ENCODE measurements around the gene D2HGDH. TPM values are rescaled to one million over a fixed set of nuclear protein-coding genes. Genes with fewer than 3 reads are reported as not detected.

The D2HGDH gene
- total and polyA plus RNA-seq, 2 donors: 6.4 to 51.0 TPM

GRCh38 chr2:241721852-241722251 lies 12.6 kb upstream of the D2HGDH start:
- no peak overlapping the region for H3K27ac ChIP-seq (ENCODE audit: low read depth in 1 of 2, low read length in 1 of 2)
- H3K36me3 ChIP-seq (ENCODE audit: control insufficient read depth in 2 of 2, insufficient read depth in 2 of 2, low read length in 1 of 2): peaks cover 76 to 88% of the 10 kb centered on the region in 2 donors
- 98% methylated on average over 12 of the region's 12 CpGs for WGBS
- H3K27me3 ChIP-seq (ENCODE audit: control insufficient read depth in 2 of 2, insufficient read depth in 1 of 2, low read length in 1 of 2): no peaks in the 10 kb centered on the region
- peaks cover 27 to 44% of the 10 kb centered on the region in 2 donors for H3K9me3 ChIP-seq (ENCODE audit: control insufficient read depth in 2 of 2, insufficient read depth in 1 of 2, low read length in 1 of 2)
- H3K4me1 ChIP-seq (ENCODE audit: control insufficient read depth in 2 of 2, insufficient read depth in 2 of 2, low read length in 2 of 2): no peaks in the 10 kb centered on the region
- DNase-seq (ENCODE audit: low read depth in 6 of 9, low spot score in 9 of 9): no peak
- H3K4me3 ChIP-seq (ENCODE audit: low read length in 2 of 2): no peak overlapping the region

DNA sequence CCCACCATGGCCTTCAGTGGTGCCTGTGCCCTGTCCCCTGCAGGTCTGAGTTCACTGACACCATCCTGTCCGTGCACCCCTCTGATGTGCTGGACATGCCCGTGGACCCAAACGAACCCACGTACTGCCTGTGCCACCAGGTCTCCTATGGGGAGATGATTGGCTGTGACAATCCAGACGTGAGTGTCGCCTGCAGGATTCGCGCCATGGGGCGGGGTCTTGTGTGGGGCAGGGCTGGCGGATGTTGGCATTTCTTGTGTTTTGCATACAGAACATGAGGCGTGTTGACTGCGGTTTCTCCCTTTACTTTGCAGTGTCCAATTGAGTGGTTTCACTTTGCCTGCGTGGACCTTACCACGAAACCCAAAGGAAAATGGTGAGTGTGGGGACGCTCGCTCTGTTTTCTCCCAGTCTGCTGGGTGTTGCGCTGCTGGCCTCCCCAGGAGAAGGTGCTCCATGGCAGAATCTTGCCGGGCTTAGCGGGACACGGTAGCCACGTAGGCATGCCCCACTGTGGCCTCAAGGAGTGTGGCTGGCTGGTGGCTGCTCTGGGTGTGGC lies 11.5 kb upstream of the D2HGDH start:
- peaks cover 72 to 82% of the 10 kb centered on the region in 2 donors for H3K36me3 ChIP-seq (ENCODE audit: control insufficient read depth in 2 of 2, insufficient read depth in 2 of 2, low read length in 1 of 2)
- no peak overlapping the region for H3K27ac ChIP-seq (ENCODE audit: low read depth in 1 of 2, low read length in 1 of 2)
- H3K4me1 ChIP-seq (ENCODE audit: control insufficient read depth in 2 of 2, insufficient read depth in 2 of 2, low read length in 2 of 2): no peaks in the 10 kb centered on the region
- H3K4me3 ChIP-seq (ENCODE audit: low read length in 2 of 2): no peak overlapping the region
- DNase-seq (ENCODE audit: low read depth in 6 of 9, low spot score in 9 of 9): no peak
- H3K27me3 ChIP-seq (ENCODE audit: control insufficient read depth in 2 of 2, insufficient read depth in 1 of 2, low read length in 1 of 2): no peaks in the 10 kb centered on the region
- peaks cover 27 to 44% of the 10 kb centered on the region in 2 donors for H3K9me3 ChIP-seq (ENCODE audit: control insufficient read depth in 2 of 2, insufficient read depth in 1 of 2, low read length in 1 of 2)
- 96% methylated on average over 21 of the region's 21 CpGs for WGBS

GRCh38 chr2:241724259-241724974 lies 10.0 kb upstream of the D2HGDH start:
- Histone ChIP-seq H3K36me3 (ENCODE audit: control insufficient read depth in 2 of 2, insufficient read depth in 2 of 2, low read length in 1 of 2) (peaks cover 63 to 68% of the 10 kb centered on the region in 2 donors), H3K9me3 (ENCODE audit: control insufficient read depth in 2 of 2, insufficient read depth in 1 of 2, low read length in 1 of 2) (peaks cover 27 to 44% of the 10 kb centered on the region in 2 donors), H3K27ac (ENCODE audit: low read depth in 1 of 2, low read length in 1 of 2) (no peak overlapping the region), H3K27me3 (ENCODE audit: control insufficient read depth in 2 of 2, insufficient read depth in 1 of 2, low read length in 1 of 2) (no peaks in the 10 kb centered on the region), H3K4me3 (ENCODE audit: low read length in 2 of 2) (no peak overlapping the region), H3K4me1 (ENCODE audit: control insufficient read depth in 2 of 2, insufficient read depth in 2 of 2, low read length in 2 of 2) (no peaks in the 10 kb centered on the region)
- 98% methylated on average over 41 of the region's 41 CpGs for WGBS
- no peak for DNase-seq (ENCODE audit: low read depth in 6 of 9, low spot score in 9 of 9)

- H3K36me3 ChIP-seq (ENCODE audit: control insufficient read depth in 2 of 2, insufficient read depth in 2 of 2, low read length in 1 of 2): peaks cover 55 to 60% of the 10 kb centered on the region in 2 donors
- H3K27ac ChIP-seq (ENCODE audit: low read depth in 1 of 2, low read length in 1 of 2): no peak overlapping the region
- peaks cover 27 to 40% of the 10 kb centered on the region in 2 donors for H3K9me3 ChIP-seq (ENCODE audit: control insufficient read depth in 2 of 2, insufficient read depth in 1 of 2, low read length in 1 of 2)
- no peak overlapping the region for H3K4me3 ChIP-seq (ENCODE audit: low read length in 2 of 2)
- no peak for DNase-seq (ENCODE audit: low read depth in 6 of 9, low spot score in 9 of 9)
- 98% methylated on average over 76 of the region's 76 CpGs for WGBS
- H3K4me1 ChIP-seq (ENCODE audit: control insufficient read depth in 2 of 2, insufficient read depth in 2 of 2, low read length in 2 of 2): no peaks in the 10 kb centered on the region
- H3K27me3 ChIP-seq (ENCODE audit: control insufficient read depth in 2 of 2, insufficient read depth in 1 of 2, low read length in 1 of 2): no peaks in the 10 kb centered on the region
Observed at GRCh38 chr2:241724975-241725870, 9.2 kb upstream of the D2HGDH start.

- no peak overlapping the region for H3K27ac ChIP-seq (ENCODE audit: low read depth in 1 of 2, low read length in 1 of 2)
- peaks cover 0 to 7% of the 10 kb centered on the region in 2 donors for H3K4me1 ChIP-seq (ENCODE audit: control insufficient read depth in 2 of 2, insufficient read depth in 2 of 2, low read length in 2 of 2)
- no peak overlapping the region for H3K4me3 ChIP-seq (ENCODE audit: low read length in 2 of 2)
- H3K36me3 ChIP-seq (ENCODE audit: control insufficient read depth in 2 of 2, insufficient read depth in 2 of 2, low read length in 1 of 2): peaks cover 42 to 48% of the 10 kb centered on the region in 2 donors
- DNase-seq (ENCODE audit: low read depth in 6 of 9, low spot score in 9 of 9): no peak
- WGBS: 97% methylated on average over 16 of the region's 16 CpGs
- peaks cover 19 to 29% of the 10 kb centered on the region in 2 donors for H3K9me3 ChIP-seq (ENCODE audit: control insufficient read depth in 2 of 2, insufficient read depth in 1 of 2, low read length in 1 of 2)
- H3K27me3 ChIP-seq (ENCODE audit: control insufficient read depth in 2 of 2, insufficient read depth in 1 of 2, low read length in 1 of 2): no peaks in the 10 kb centered on the region
Observed at GRCh38 chr2:241726459-241726858, 8.0 kb upstream of the D2HGDH start.

DNA sequence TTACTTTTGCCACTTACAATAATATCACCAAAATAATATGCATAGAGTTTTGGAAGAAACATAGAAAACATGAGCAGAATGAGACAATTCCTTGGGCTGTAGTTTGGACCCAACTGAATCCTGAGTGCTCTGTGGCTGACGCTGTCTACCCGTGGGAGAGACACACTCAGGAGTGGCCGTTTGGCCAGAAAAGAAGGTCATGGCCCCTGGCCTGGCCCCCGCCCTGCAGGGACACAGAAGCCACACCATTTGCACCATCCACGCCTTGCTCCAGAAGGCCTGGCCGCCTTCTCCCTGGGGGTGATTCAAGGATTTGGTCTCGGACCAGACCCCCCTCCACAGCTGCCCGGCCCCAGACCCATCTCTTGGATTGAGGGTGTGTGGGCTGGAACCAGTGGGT lies 6.4 kb upstream of the D2HGDH start:
- H3K36me3 ChIP-seq (ENCODE audit: control insufficient read depth in 2 of 2, insufficient read depth in 2 of 2, low read length in 1 of 2): peaks cover 28 to 32% of the 10 kb centered on the region in 2 donors
- peaks cover 7 to 14% of the 10 kb centered on the region in 2 donors for H3K9me3 ChIP-seq (ENCODE audit: control insufficient read depth in 2 of 2, insufficient read depth in 1 of 2, low read length in 1 of 2)
- H3K27ac ChIP-seq (ENCODE audit: low read depth in 1 of 2, low read length in 1 of 2): no peak overlapping the region
- peaks cover 0 to 8% of the 10 kb centered on the region in 2 donors for H3K4me1 ChIP-seq (ENCODE audit: control insufficient read depth in 2 of 2, insufficient read depth in 2 of 2, low read length in 2 of 2)
- no peak overlapping the region for H3K4me3 ChIP-seq (ENCODE audit: low read length in 2 of 2)
- DNase-seq (ENCODE audit: low read depth in 6 of 9, low spot score in 9 of 9): no peak
- no peaks in the 10 kb centered on the region for H3K27me3 ChIP-seq (ENCODE audit: control insufficient read depth in 2 of 2, insufficient read depth in 1 of 2, low read length in 1 of 2)
- WGBS: 95% methylated on average over 8 of the region's 8 CpGs

DNA sequence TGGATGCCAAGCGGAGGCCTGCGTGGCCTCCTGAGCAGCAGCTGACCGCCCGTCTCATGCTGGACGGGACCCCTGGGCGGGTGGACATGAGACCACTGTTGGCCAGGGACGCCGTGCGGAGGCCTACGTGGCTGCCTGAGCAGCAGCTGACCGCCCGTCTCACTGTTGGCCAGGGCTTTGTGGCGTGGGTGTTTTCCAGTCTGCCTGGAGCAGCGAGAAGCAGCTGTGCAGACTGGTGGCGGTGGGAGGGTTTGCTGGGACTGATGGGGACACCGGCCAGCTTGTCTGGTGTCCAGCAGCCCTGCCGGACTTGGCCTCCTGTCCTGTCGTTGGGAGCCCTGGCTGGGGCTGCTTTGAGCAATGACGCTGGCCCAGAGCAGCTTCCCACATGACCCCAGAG lies 5.8 kb upstream of the D2HGDH start:
- DNase-seq (ENCODE audit: low read depth in 6 of 9, low spot score in 9 of 9): no peak
- no peak overlapping the region for H3K4me3 ChIP-seq (ENCODE audit: low read length in 2 of 2)
- peaks cover 3 to 8% of the 10 kb centered on the region in 2 donors for H3K9me3 ChIP-seq (ENCODE audit: control insufficient read depth in 2 of 2, insufficient read depth in 1 of 2, low read length in 1 of 2)
- peaks cover 21 to 26% of the 10 kb centered on the region in 2 donors for H3K36me3 ChIP-seq (ENCODE audit: control insufficient read depth in 2 of 2, insufficient read depth in 2 of 2, low read length in 1 of 2)
- H3K27me3 ChIP-seq (ENCODE audit: control insufficient read depth in 2 of 2, insufficient read depth in 1 of 2, low read length in 1 of 2): no peaks in the 10 kb centered on the region
- peaks cover 0 to 12% of the 10 kb centered on the region in 2 donors for H3K4me1 ChIP-seq (ENCODE audit: control insufficient read depth in 2 of 2, insufficient read depth in 2 of 2, low read length in 2 of 2)
- no peak overlapping the region for H3K27ac ChIP-seq (ENCODE audit: low read depth in 1 of 2, low read length in 1 of 2)
- 98% methylated on average over 19 of the region's 19 CpGs for WGBS

DNA sequence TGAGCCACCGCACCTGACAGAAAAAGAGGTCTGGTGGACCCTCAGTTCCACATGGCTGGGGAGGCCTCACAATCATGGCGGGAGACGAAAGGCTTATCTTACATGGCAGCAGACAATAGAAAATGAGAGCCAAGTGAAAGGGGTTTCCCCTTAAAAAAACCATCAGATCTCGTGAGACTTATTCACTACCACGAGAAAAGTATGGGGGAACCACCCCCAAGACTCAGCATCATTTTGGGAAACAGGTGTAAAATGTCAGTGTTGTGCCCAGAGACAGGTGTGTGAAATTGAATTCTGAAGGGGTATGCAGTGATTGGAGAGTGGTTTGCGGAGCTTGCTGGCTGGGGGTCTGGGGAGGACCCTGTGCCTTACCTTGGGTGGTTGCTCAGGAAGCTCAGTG lies 4.6 kb upstream of the D2HGDH start:
- 95% methylated on average over 6 of the region's 6 CpGs for WGBS
- H3K4me3 ChIP-seq (ENCODE audit: low read length in 2 of 2): no peak overlapping the region
- H3K27ac ChIP-seq (ENCODE audit: low read depth in 1 of 2, low read length in 1 of 2): no peak overlapping the region
- H3K27me3 ChIP-seq (ENCODE audit: control insufficient read depth in 2 of 2, insufficient read depth in 1 of 2, low read length in 1 of 2): no peaks in the 10 kb centered on the region
- H3K4me1 ChIP-seq (ENCODE audit: control insufficient read depth in 2 of 2, insufficient read depth in 2 of 2, low read length in 2 of 2): peaks cover 2 to 18% of the 10 kb centered on the region in 2 donors
- H3K9me3 ChIP-seq (ENCODE audit: control insufficient read depth in 2 of 2, insufficient read depth in 1 of 2, low read length in 1 of 2): no peaks in the 10 kb centered on the region
- DNase-seq (ENCODE audit: low read depth in 6 of 9, low spot score in 9 of 9): no peak
- peaks cover 12 to 13% of the 10 kb centered on the region in 2 donors for H3K36me3 ChIP-seq (ENCODE audit: control insufficient read depth in 2 of 2, insufficient read depth in 2 of 2, low read length in 1 of 2)
